GM18526 (cell line): ENCODE data around the gene AKR1C3.

Experiments
- POLR2A ChIP-seq: IDR thresholded peaks from 3 replicates; pipeline ENCODE4 v1.6.1; 2011; ENCODE audit not compliant: insufficient read length; ENCODE audit errors: extremely low read depth

Gene AKR1C3

GRCh38 chr10:5081091-5081490 lies 13.1 kb upstream of the AKR1C3 start:
- TF ChIP-seq POLR2A = no peak

- TF ChIP-seq POLR2A = no peak
These were observed 5.4 kb upstream of the AKR1C3 start for GRCh38 chr10:5088703-5089261.

- TF ChIP-seq POLR2A = no peak
These were observed 4.3 kb upstream of the AKR1C3 start for GRCh38 chr10:5089865-5090264.

- no peak for TF ChIP-seq POLR2A
These were observed 3.7 kb upstream of the AKR1C3 start for GRCh38 chr10:5090551-5090950.

GRCh38 chr10:5091196-5091595 lies 3.0 kb upstream of the AKR1C3 start:
- no peak for TF ChIP-seq POLR2A

GRCh38 chr10:5092375-5092774 lies 1.8 kb upstream of the AKR1C3 start:
- TF ChIP-seq POLR2A = no peak

GRCh38 chr10:5092848-5093790 lies 1.1 kb upstream of the AKR1C3 start:
- no peak for TF ChIP-seq POLR2A

GRCh38 chr10:5095687-5096086 lies 1.5 kb downstream of the AKR1C3 start:
- no peak for TF ChIP-seq POLR2A

GRCh38 chr10:5096108-5096507 lies 1.9 kb downstream of the AKR1C3 start:
- no peak for TF ChIP-seq POLR2A

GRCh38 chr10:5103481-5103880 lies 9.3 kb downstream of the AKR1C3 start:
- no peak for TF ChIP-seq POLR2A

GRCh38 chr10:5105626-5106025 lies 11.4 kb downstream of the AKR1C3 start:
- no peak for TF ChIP-seq POLR2A

GRCh38 chr10:5106553-5106952 lies 12.3 kb downstream of the AKR1C3 start:
- no peak for TF ChIP-seq POLR2A

- no peak for TF ChIP-seq POLR2A
These were observed 13.8 kb downstream of the AKR1C3 start for GRCh38 chr10:5107860-5108526.

- TF ChIP-seq POLR2A = no peak
These were observed 14.6 kb downstream of the AKR1C3 start for GRCh38 chr10:5108658-5109416.

- TF ChIP-seq POLR2A = no peak
These were observed 22.4 kb downstream of the AKR1C3 start for GRCh38 chr10:5116621-5117020.

GRCh38 chr10:5117026-5117425 lies 22.8 kb downstream of the AKR1C3 start:
- no peak for TF ChIP-seq POLR2A

GRCh38 chr10:5123886-5124285 lies 29.7 kb downstream of the AKR1C3 start:
- TF ChIP-seq POLR2A = no peak
